Measurements from ENCODE around the gene SMO.

GRCh38 chr7:129162732-129163131, 25.7 kb upstream of the SMO start:
- TF ChIP-seq CTCF (IDR thresholded peaks at IDR 0.05) (no peak), POLR2A (IDR thresholded peaks at IDR 0.05) (no peak)
